HepG2 (cell line): Measurements from ENCODE around the gene RIPPLY1. TPM values are rescaled to one million over a fixed set of nuclear protein-coding genes. Genes with fewer than 3 reads are reported as not detected.

Source experiments
- CEBPG ChIP-seq: IDR thresholded peaks from 2 replicates; pipeline ENCODE4 v1.6.1; 2016
- HNRNPLL ChIP-seq: fragments of 200-400 bp; formaldehyde crosslinking; IDR thresholded peaks from 2 replicates; pipeline ENCODE4 v1.6.1; 2017; ENCODE audit warnings: mild to moderate bottlenecking, low read depth, low read length; ENCODE audit not compliant: poor library complexity, severe bottlenecking
- JDP2 ChIP-seq: sonication (generic); formaldehyde crosslinking; IDR thresholded peaks from 2 replicates; pipeline ENCODE4 v1.8.1; 2022; ENCODE audit warnings: missing genetic modification reagents, borderline replicate concordance
- TOE1 ChIP-seq: sonication (generic); formaldehyde crosslinking; IDR thresholded peaks from 2 replicates; pipeline ENCODE4 v1.4.0; 2020; ENCODE audit warnings: mild to moderate bottlenecking, missing genetic modification reagents
- ZNF121 ChIP-seq: sonication (generic); formaldehyde crosslinking; IDR thresholded peaks from 2 replicates; pipeline ENCODE4 v1.5.0; 2020; ENCODE audit warnings: mild to moderate bottlenecking, missing genetic modification reagents
- ZNF225 ChIP-seq: sonication (generic); formaldehyde crosslinking; IDR thresholded peaks from 2 replicates; pipeline ENCODE4 v1.4.0; 2020; ENCODE audit warnings: mild to moderate bottlenecking, missing genetic modification reagents
- ZNF263 ChIP-seq: sonication (generic); formaldehyde crosslinking; IDR thresholded peaks from 2 replicates; pipeline ENCODE4 v1.4.0; 2020; ENCODE audit warnings: missing genetic modification reagents
- ZNF547 ChIP-seq: sonication (generic); formaldehyde crosslinking; IDR thresholded peaks from 2 replicates; pipeline ENCODE4 v1.5.1; 2020; ENCODE audit warnings: mild to moderate bottlenecking, missing genetic modification reagents
- ZNF652 ChIP-seq: IDR thresholded peaks from 2 replicates; pipeline ENCODE4 v1.6.1; 2016; ENCODE audit warnings: low read depth, borderline replicate concordance
- ZNF816 ChIP-seq: sonication (generic); formaldehyde crosslinking; IDR thresholded peaks from 2 replicates; pipeline ENCODE4 v1.8.0; 2022; ENCODE audit warnings: missing genetic modification reagents, mild to moderate bottlenecking, borderline replicate concordance
- polyA plus RNA-seq, 8 experiments: library from polyadenylated mRNA; depleted of rRNA in 3 of 8; stranded (reverse) in 7 of 8; unstranded in 1 of 8; fragments of >200 nt; fragmentation: Illumina TruSeq in 4 of 8; extraction: Trizol in 4 of 8; gene quantifications; 2 replicates each; pipeline versions ENCODE4 v1.2.1 to v1.2.3, GENCODE V29; 2011 to 2016; ENCODE audit warnings: low read depth in 4 of 8, missing spikeins in 1 of 8, mixed read lengths in 1 of 8; ENCODE audit not compliant: insufficient read depth in 1 of 8
- total RNA-seq, 5 experiments: library from RNA; depleted of rRNA; stranded (reverse); fragments of >200 nt; fragmentation: Illumina TruSeq; extraction: Trizol; gene quantifications; 2 replicates each; pipeline ENCODE4 v1.2.3, GENCODE V29; 2016; ENCODE audit warnings: low read depth in 1 of 5
- TF ChIP-seq, protein P1 (sequence below): sonication (generic); formaldehyde crosslinking; IDR thresholded peaks from 2 replicates; pipeline ENCODE4 v1.8.0; 2022; ENCODE audit warnings: low read depth, missing genetic modification reagents
- TF ChIP-seq, protein P2 (sequence below), 2 experiments: fragments of 450-650 bp in 1 of 2; sonication (generic) in 1 of 2; formaldehyde crosslinking; IDR thresholded peaks; 2 replicates each; pipeline versions ENCODE4 v1.5.0 to v1.8.0; 2020 to 2022; ENCODE audit warnings: mild to moderate bottlenecking in 1 of 2, missing genetic modification reagents in 1 of 2
- TF ChIP-seq, protein P3 (sequence below): IDR thresholded peaks from 2 replicates; pipeline ENCODE4 v1.6.1; 2018; ENCODE audit warnings: missing genetic modification reagents, mild to moderate bottlenecking, missing compliant biosample characterization

Gene RIPPLY1
- total and polyA plus RNA-seq, 2 of the 13 experiments (the other 11 are each of a cell fraction or from before 2014, with no cell fraction given) = 0.41 to 0.49 TPM

DNA sequence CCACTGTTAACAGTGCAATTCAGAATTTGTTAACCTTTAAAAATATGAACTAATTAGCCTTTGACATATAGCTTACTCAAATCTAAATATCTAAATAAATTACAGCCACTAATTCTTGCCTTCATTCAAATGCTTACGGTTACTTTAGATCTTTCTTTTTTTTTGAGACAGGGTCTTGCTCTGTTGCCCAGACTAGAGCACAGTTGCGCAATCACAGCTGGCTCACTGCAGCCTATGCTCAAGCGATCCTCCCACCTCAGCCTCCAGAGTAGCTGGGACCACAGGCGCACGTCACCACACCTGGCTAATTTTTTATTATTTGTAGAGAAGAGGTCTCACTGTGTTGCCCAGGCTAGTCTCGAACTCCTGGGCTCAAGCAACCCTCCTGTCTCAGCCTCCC lies 48.1 kb upstream of the RIPPLY1 start (continued):
- TF ChIP-seq, protein P1, sequence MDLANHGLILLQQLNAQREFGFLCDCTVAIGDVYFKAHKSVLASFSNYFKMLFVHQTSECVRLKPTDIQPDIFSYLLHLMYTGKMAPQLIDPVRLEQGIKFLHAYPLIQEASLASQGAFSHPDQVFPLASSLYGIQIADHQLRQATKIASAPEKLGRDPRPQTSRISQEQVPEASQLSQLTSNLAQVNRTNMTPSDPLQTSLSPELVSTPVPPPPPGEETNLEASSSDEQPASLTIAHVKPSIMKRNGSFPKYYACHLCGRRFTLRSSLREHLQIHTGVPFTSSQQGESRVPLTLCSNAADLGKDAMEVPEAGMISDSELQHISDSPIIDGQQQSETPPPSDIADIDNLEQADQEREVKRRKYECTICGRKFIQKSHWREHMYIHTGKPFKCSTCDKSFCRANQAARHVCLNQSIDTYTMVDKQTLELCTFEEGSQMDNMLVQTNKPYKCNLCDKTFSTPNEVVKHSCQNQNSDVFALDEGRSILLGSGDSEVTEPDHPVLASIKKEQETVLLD (CRISPR knock-in tag) = no peak
- TF ChIP-seq ZNF816 (CRISPR knock-in tag) (no peak), HNRNPLL (no peak), ZNF652 (CRISPR knock-in tag) (no peak), ZNF225 (CRISPR knock-in tag) (no peak), ZNF263 (CRISPR knock-in tag) (no peak), JDP2 (CRISPR knock-in tag) (no peak), ZNF121 (CRISPR knock-in tag) (peak; percentile 83), ZNF547 (no peak), CEBPG (CRISPR knock-in tag) (peak; percentile 55), TOE1 (CRISPR knock-in tag) (no peak)
- TF ChIP-seq, protein P2, sequence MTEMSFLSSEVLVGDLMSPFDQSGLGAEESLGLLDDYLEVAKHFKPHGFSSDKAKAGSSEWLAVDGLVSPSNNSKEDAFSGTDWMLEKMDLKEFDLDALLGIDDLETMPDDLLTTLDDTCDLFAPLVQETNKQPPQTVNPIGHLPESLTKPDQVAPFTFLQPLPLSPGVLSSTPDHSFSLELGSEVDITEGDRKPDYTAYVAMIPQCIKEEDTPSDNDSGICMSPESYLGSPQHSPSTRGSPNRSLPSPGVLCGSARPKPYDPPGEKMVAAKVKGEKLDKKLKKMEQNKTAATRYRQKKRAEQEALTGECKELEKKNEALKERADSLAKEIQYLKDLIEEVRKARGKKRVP (CRISPR knock-in tag; IDR thresholded peaks at IDR 0.05) = no peak
- TF ChIP-seq, protein P3, sequence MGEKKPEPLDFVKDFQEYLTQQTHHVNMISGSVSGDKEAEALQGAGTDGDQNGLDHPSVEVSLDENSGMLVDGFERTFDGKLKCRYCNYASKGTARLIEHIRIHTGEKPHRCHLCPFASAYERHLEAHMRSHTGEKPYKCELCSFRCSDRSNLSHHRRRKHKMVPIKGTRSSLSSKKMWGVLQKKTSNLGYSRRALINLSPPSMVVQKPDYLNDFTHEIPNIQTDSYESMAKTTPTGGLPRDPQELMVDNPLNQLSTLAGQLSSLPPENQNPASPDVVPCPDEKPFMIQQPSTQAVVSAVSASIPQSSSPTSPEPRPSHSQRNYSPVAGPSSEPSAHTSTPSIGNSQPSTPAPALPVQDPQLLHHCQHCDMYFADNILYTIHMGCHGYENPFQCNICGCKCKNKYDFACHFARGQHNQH (CRISPR knock-in tag) = no peak
